Subcutaneous abdominal adipose tissue (tissue), 5 donors: ENCODE data around the gene NECTIN2.

Source experiments
- H3K27ac ChIP-seq: one replicate; pipeline ENCODE4 v1.7.0; 2013; ENCODE audit warnings: low read depth, mild to moderate bottlenecking, inconsistent platforms, low read length, moderate library complexity
- H3K27me3 ChIP-seq, 5 donors: one replicate each; pipeline ENCODE4 v1.7.0; 2013; ENCODE audit warnings: low read length in 5 of 5, inconsistent platforms in 1 of 5; ENCODE audit not compliant: control insufficient read depth in 5 of 5, insufficient read depth in 4 of 5
- H3K36me3 ChIP-seq, 5 donors: one replicate each; pipeline ENCODE4 v1.7.0; 2013; ENCODE audit warnings: low read length in 5 of 5; ENCODE audit not compliant: control insufficient read depth in 5 of 5, insufficient read depth in 5 of 5
- H3K4me1 ChIP-seq, 5 donors: one replicate each; pipeline ENCODE4 v1.7.0; 2013; ENCODE audit warnings: low read length in 5 of 5, mild to moderate bottlenecking in 3 of 5, moderate library complexity in 1 of 5; ENCODE audit not compliant: control insufficient read depth in 5 of 5, insufficient read depth in 5 of 5
- H3K4me3 ChIP-seq, 5 donors: one replicate each; pipeline ENCODE4 v1.7.0; 2013; ENCODE audit warnings: low read length in 5 of 5, low read depth in 1 of 5
- H3K9ac ChIP-seq, 5 donors: one replicate each; pipeline ENCODE4 v1.7.0; 2013; ENCODE audit warnings: low read length in 5 of 5, mild to moderate bottlenecking in 4 of 5, moderate library complexity in 3 of 5
- H3K9me3 ChIP-seq, 5 donors: one replicate each; pipeline ENCODE4 v1.7.0; 2013; ENCODE audit warnings: low read length in 5 of 5; ENCODE audit not compliant: control insufficient read depth in 5 of 5
- donor health status: healthy.
- donor health status: healthy.
- donor health status: healthy.
- donor health status: healthy.
- donor health status: healthy.

NECTIN2 gene

GRCh38 chr19:44891016-44891882 is 45.2 kb downstream of the NECTIN2 start, which contains the start of gene TOMM40:
TSS of gene TOMM40 (plus strand) at chr19:44891254. CDS start at chr19:44891416, 162 bp downstream.
- Histone ChIP-seq H3K9ac (peak within 1 kb of the TSS; percentile 67 to 92 (median 88)), H3K9me3 (no peaks in the 10 kb centered on the region), H3K27me3 (no peaks in the 10 kb centered on the region), H3K4me1 (peaks cover 8 to 26% (median 24%) of the 10 kb centered on the region in 5 donors), H3K4me3 (peak within 1 kb of the TSS; percentile 77 to 85 (median 80)), H3K36me3 (peaks cover 0 to 54% (median 47%) of the 10 kb centered on the region in 5 donors), H3K27ac (peak within 1 kb of the TSS; percentile 85)

- Histone ChIP-seq H3K9ac (peak overlapping the region in 3 of 5 donors; percentile 40 to 91 (median 88)), H3K4me3 (no peak overlapping the region), H3K27ac (no peak overlapping the region), H3K36me3 (peaks cover 0 to 54% (median 53%) of the 10 kb centered on the region in 5 donors), H3K27me3 (no peaks in the 10 kb centered on the region), H3K9me3 (no peaks in the 10 kb centered on the region), H3K4me1 (peaks cover 8 to 26% (median 24%) of the 10 kb centered on the region in 5 donors)
Measured at GRCh38 chr19:44892932-44893331, 46.8 kb downstream of the NECTIN2 start.

GRCh38 chr19:44893332-44894051 is 47.4 kb downstream of the NECTIN2 start:
- peaks cover 0 to 54% (median 53%) of the 10 kb centered on the region in 5 donors for H3K36me3 ChIP-seq
- H3K4me1 ChIP-seq = peaks cover 8 to 26% (median 24%) of the 10 kb centered on the region in 5 donors
- no peak overlapping the region for H3K27ac ChIP-seq
- no peak overlapping the region for H3K4me3 ChIP-seq
- no peaks in the 10 kb centered on the region for H3K9me3 ChIP-seq
- no peaks in the 10 kb centered on the region for H3K27me3 ChIP-seq
- no peak overlapping the region for H3K9ac ChIP-seq

- no peaks in the 10 kb centered on the region for H3K9me3 ChIP-seq
- no peak overlapping the region for H3K27ac ChIP-seq
- H3K9ac ChIP-seq = no peak overlapping the region
- peaks cover 0 to 53% (median 53%) of the 10 kb centered on the region in 5 donors for H3K36me3 ChIP-seq
- H3K4me1 ChIP-seq = peaks cover 8 to 26% (median 24%) of the 10 kb centered on the region in 5 donors
- no peaks in the 10 kb centered on the region for H3K27me3 ChIP-seq
- H3K4me3 ChIP-seq = no peak overlapping the region
Measured at GRCh38 chr19:44894052-44894400, 47.9 kb downstream of the NECTIN2 start.

GRCh38 chr19:44894946-44895345 is 48.8 kb downstream of the NECTIN2 start:
- H3K9me3 ChIP-seq = no peaks in the 10 kb centered on the region
- no peak overlapping the region for H3K27ac ChIP-seq
- no peaks in the 10 kb centered on the region for H3K27me3 ChIP-seq
- peaks cover 0 to 61% (median 53%) of the 10 kb centered on the region in 5 donors for H3K36me3 ChIP-seq
- H3K4me3 ChIP-seq = no peak overlapping the region
- H3K4me1 ChIP-seq = peaks cover 7 to 21% (median 19%) of the 10 kb centered on the region in 5 donors
- no peak overlapping the region for H3K9ac ChIP-seq

- H3K9ac ChIP-seq = no peak overlapping the region
- peaks cover 0 to 3% (median under 1%) of the 10 kb centered on the region in 5 donors for H3K4me1 ChIP-seq
- no peak overlapping the region for H3K27ac ChIP-seq
- H3K9me3 ChIP-seq = no peaks in the 10 kb centered on the region
- no peaks in the 10 kb centered on the region for H3K27me3 ChIP-seq
- no peak overlapping the region for H3K4me3 ChIP-seq
- H3K36me3 ChIP-seq = peaks cover 0 to 89% (median 76%) of the 10 kb centered on the region in 5 donors
Measured at GRCh38 chr19:44897835-44898234, 51.7 kb downstream of the NECTIN2 start.

GRCh38 chr19:44900328-44901244 is 54.5 kb downstream of the NECTIN2 start:
- H3K9ac ChIP-seq = no peak overlapping the region
- H3K27me3 ChIP-seq = peaks cover 0 to 4% (median 3%) of the 10 kb centered on the region in 5 donors
- no peaks in the 10 kb centered on the region for H3K9me3 ChIP-seq
- no peak overlapping the region for H3K27ac ChIP-seq
- peaks cover 2 to 18% (median 11%) of the 10 kb centered on the region in 5 donors for H3K4me1 ChIP-seq
- no peak overlapping the region for H3K4me3 ChIP-seq
- peaks cover 0 to 68% (median 54%) of the 10 kb centered on the region in 5 donors for H3K36me3 ChIP-seq

GRCh38 chr19:44903216-44903601 is 57.1 kb downstream of the NECTIN2 start:
- H3K27me3 ChIP-seq = peaks cover 0 to 13% (median 7%) of the 10 kb centered on the region in 5 donors
- peaks cover 0 to 43% (median 30%) of the 10 kb centered on the region in 5 donors for H3K36me3 ChIP-seq
- H3K4me1 ChIP-seq = peaks cover 2 to 37% (median 20%) of the 10 kb centered on the region in 5 donors
- no peaks in the 10 kb centered on the region for H3K9me3 ChIP-seq
- no peak overlapping the region for H3K9ac ChIP-seq
- H3K4me3 ChIP-seq = no peak overlapping the region
- no peak overlapping the region for H3K27ac ChIP-seq

- Histone ChIP-seq H3K4me3 (no peak overlapping the region), H3K4me1 (peaks cover 2 to 37% (median 20%) of the 10 kb centered on the region in 5 donors), H3K27ac (no peak overlapping the region), H3K9ac (peak overlapping the region in 1 of 5 donors; percentile 35), H3K27me3 (peaks cover 0 to 13% (median 7%) of the 10 kb centered on the region in 5 donors), H3K36me3 (peaks cover 0 to 42% (median 32%) of the 10 kb centered on the region in 5 donors), H3K9me3 (no peaks in the 10 kb centered on the region)
Measured at GRCh38 chr19:44903602-44904425, 57.7 kb downstream of the NECTIN2 start.
